Measurements from ENCODE around the gene OXCT2. TPM values are rescaled to one million over a fixed set of nuclear protein-coding genes. Genes with fewer than 3 reads are reported as not detected.
A peak's percentile ranks its signal among the peaks of the same experiment; 100 is the strongest.
"Not testable (repeated sequence)": the region's sequence is repeated elsewhere in the genome, so short reads cannot be mapped to it uniquely, and the experiment has no call there.

OXCT2 gene
- total RNA-seq, 1 donor from 2014 or later = 1.1 TPM

- H3K27me3 ChIP-seq (ENCODE audit: control insufficient read depth, insufficient read depth, low read length); H3K4me3 ChIP-seq (ENCODE audit: low read depth, low read length); H3K36me3 ChIP-seq (ENCODE audit: control insufficient read depth, insufficient read depth, low read length); DNase-seq (ENCODE audit: low read depth): not testable (repeated sequence)
- FAIRE-seq = peak; percentile 52
These were observed 2.3 kb upstream of the OXCT2 start for GRCh38 chr1:39773369-39773979.

- peak; percentile 10 for DNase-seq (ENCODE audit: low read depth)
- not testable (repeated sequence) for H3K4me3 ChIP-seq (ENCODE audit: low read depth, low read length); H3K36me3 ChIP-seq (ENCODE audit: control insufficient read depth, insufficient read depth, low read length); H3K27me3 ChIP-seq (ENCODE audit: control insufficient read depth, insufficient read depth, low read length); FAIRE-seq
These were observed 787 bp downstream of the OXCT2 start for GRCh38 chr1:39770100-39771021.

DNA sequence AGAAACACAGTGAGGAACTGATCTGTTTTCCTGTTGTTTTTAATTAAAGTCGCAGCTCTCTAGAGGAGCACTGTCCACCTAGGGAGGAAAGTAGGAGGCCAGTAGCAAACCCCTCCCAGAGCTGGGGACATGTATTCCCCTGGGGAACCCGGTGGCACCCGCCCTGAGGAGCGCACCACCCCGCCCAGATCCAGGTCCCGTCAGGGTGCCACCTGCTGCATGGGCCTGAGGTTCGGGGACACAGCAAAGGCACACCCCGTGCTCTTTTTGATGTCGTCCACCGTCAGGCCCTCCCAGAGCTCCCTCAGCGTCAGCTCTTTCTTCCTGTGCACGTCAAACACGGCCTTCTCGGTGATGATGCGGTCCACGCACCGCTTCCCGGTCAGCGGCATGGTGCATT, 1.6 kb downstream of the OXCT2 start:
- peak; percentile 83 for FAIRE-seq
- H3K4me3 ChIP-seq (ENCODE audit: low read depth, low read length); DNase-seq (ENCODE audit: low read depth); H3K36me3 ChIP-seq (ENCODE audit: control insufficient read depth, insufficient read depth, low read length); H3K27me3 ChIP-seq (ENCODE audit: control insufficient read depth, insufficient read depth, low read length): not testable (repeated sequence)

DNA sequence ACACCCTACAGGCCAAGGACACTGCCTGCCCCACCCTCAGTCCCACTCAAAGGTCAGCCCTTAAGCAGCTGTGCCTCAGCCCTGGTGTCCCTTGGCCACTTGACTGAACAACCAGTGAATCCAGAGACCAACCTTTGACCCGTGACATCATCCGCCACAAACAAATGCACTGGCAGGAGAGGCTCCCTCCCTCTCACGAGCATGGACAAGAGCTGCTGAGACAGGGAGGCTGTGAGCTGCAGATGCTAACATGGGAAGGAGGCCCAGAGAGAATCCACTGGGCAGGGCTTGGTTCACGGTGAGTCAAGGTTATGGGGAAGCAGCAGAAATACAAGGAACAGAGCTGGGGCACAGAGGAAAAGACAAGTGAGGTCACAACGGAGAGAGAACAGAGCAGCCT, 4.7 kb downstream of the OXCT2 start:
- not testable (repeated sequence) for DNase-seq (ENCODE audit: low read depth); H3K36me3 ChIP-seq (ENCODE audit: control insufficient read depth, insufficient read depth, low read length); FAIRE-seq; H3K27me3 ChIP-seq (ENCODE audit: control insufficient read depth, insufficient read depth, low read length); H3K4me3 ChIP-seq (ENCODE audit: low read depth, low read length)

DNA sequence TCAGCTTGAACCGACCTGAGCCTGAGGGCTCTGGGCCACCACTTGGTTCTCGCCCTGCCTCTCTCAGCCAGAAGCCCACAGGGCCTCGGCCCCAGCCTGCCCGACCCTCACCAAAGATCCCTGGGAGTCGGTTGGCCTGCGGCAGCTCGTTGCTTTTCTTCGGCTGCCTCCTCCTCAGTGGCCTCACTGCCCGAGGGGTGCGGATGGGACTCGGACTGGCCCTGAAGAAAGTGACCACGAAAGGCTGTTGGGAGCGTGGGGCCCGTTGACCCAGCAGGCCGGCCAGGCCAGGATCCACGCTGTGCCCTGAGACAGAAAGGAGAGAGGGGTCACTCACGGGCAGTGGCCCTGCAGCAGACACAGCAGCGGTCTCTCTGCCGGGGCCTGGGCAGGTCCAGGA, 6.6 kb downstream of the OXCT2 start:
- not testable (repeated sequence) for H3K27me3 ChIP-seq (ENCODE audit: control insufficient read depth, insufficient read depth, low read length); H3K36me3 ChIP-seq (ENCODE audit: control insufficient read depth, insufficient read depth, low read length); H3K4me3 ChIP-seq (ENCODE audit: low read depth, low read length); DNase-seq (ENCODE audit: low read depth); FAIRE-seq

DNA sequence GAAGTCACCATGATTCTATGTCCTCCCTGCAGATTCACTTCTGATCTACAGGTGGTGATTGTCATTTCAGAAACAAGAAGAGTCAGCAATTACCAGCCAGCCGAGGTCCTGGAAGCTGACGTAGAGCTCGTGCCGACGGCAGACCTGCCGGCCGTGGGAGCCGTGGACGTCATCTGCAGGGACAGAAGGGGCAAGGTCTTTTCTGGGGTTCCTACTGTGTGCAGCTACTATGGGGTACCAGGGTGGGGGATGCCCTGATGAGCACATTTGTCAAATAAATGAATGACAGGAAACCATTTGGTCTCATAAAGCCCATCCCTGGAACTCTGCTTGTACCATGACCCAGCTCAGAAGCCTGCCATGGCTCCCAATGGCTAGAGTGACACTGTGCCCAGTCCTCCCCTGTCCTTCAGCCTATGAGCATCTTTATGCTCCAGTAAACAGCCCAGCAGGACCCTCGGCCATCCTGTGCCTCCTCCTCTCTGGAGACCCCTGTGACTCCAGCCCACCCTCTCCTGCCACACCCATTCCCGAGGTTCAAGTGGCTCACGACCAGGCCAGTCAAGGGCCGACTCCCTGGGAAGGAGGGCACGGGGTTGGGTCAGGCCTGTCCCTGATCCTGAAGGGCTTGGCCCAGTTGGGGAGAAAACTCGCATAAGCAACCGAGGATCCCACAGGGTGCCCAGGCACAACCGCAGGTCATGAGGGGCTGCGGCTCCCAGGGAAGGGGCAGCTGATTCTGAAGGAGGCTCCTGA, 7.4 kb downstream of the OXCT2 start:
- not testable (repeated sequence) for DNase-seq (ENCODE audit: low read depth); H3K4me3 ChIP-seq (ENCODE audit: low read depth, low read length)
- peak; percentile 40 for FAIRE-seq

DNA sequence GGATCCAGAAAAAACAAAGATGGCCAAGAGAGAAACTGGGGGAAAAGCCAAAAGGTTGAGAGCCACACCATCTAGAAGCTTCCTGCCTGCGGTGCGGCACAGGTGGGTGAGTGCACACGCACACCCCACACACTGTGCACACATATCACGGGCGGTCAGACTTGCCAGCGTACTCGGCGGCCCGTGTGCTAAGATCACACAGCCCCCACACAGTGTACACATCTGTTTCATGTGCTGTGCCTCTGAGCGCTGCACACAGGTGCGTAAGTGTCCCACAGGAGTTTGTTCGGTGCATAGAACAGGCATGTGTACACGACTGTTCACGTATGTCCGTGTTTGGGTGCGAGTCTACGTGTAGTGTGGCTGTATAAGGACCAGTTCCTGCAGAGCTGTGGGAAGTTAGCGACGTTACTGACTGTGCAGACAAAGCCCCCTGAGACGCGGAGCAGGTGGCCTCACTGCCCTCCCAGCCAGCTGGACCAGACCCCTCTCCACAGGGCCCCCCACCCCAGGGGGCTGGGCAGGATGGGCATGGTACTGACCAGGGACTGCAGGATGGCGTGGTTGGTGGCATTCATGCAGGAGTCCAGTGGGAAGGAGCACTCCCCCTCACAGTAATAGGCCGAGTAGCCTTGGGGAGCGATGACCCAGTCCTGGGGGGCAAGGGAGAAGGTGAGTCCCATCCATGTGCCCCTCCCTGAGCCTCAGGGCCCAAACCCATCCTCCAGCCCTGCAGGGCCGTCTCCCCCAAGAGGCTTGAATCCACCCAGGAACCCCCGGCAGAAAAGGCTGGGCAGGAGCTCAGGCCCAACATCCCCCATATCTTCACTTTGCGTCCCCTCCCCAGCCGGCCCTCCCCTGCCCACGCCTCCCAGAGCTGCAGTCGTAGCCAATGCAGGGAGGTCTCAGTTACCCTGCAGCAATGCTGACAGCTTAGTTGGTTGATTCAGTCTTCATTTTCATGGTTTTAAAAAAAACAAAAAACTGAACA, 8.3 kb downstream of the OXCT2 start:
- no peaks in the 10 kb centered on the region for H3K36me3 ChIP-seq (ENCODE audit: control insufficient read depth, insufficient read depth, low read length)
- no peak for TF ChIP-seq CTCF (IDR thresholded peaks at IDR 0.05; ENCODE audit: insufficient read depth, low read length, severe bottlenecking)
- H3K27me3 ChIP-seq (ENCODE audit: control insufficient read depth, insufficient read depth, low read length) = no peaks in the 10 kb centered on the region
- DNase-seq (ENCODE audit: low read depth) = no peak
- H3K4me3 ChIP-seq (ENCODE audit: low read depth, low read length) = no peak overlapping the region
- FAIRE-seq = no peak

More for the DNA sequence above, 7.4 kb downstream of the OXCT2 start:
- H3K36me3 ChIP-seq (ENCODE audit: control insufficient read depth, insufficient read depth, low read length); H3K27me3 ChIP-seq (ENCODE audit: control insufficient read depth, insufficient read depth, low read length): not testable (repeated sequence)

DNA sequence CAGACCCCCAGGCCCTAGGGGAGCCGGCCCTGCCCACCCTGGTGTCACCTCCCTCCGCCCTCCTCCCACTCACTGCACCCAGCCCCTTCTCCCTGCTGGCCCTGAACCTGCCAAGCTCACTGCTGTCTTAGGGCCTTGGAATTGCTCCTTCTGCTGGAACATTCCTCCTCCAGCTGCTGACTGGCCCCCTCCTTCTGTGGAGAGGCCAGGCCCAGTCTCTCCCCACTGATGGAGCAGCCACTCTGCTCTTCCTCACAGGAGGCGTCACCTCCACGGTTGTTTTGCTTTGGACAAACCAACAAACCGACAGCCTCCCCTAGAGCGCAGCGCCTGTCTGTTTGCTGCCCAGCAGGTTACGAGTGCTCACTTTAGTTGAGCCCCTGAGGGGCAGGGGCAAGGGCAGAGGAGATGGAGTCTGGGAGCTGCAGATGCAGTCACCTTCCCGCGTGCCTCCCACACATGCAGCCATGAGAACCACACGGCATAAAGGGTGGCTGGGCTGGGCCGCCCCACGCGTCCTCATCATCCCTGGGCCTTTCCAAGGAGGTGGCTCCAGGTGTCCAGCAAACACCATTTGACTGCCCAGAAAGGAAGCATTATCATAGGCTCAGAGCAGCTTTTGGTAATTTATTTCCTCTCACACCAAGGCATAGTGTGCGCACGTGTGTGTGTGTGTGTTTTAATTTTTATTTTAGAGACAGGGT, 9.4 kb downstream of the OXCT2 start:
- FAIRE-seq (no peak), DNase-seq (ENCODE audit: low read depth) (no peak)
- Histone ChIP-seq H3K27me3 (ENCODE audit: control insufficient read depth, insufficient read depth, low read length) (no peaks in the 10 kb centered on the region), H3K36me3 (ENCODE audit: control insufficient read depth, insufficient read depth, low read length) (no peaks in the 10 kb centered on the region), H3K4me3 (ENCODE audit: low read depth, low read length) (no peak overlapping the region)
- TF ChIP-seq CTCF (IDR thresholded peaks at IDR 0.05; ENCODE audit: insufficient read depth, low read length, severe bottlenecking) = no peak

All from bronchial epithelial cell (primary cell).